NCI-H146 treated with DMSO at 0.1 percent for 48 hours (cell line): Measurements from ENCODE around the gene FHIT.

Experiments
- DNase-seq: peaks from one replicate; lab custom pipeline; 2025; ENCODE audit not compliant: unreplicated experiment; lab: John Stamatoyannopoulos, UW

FHIT gene

DNA sequence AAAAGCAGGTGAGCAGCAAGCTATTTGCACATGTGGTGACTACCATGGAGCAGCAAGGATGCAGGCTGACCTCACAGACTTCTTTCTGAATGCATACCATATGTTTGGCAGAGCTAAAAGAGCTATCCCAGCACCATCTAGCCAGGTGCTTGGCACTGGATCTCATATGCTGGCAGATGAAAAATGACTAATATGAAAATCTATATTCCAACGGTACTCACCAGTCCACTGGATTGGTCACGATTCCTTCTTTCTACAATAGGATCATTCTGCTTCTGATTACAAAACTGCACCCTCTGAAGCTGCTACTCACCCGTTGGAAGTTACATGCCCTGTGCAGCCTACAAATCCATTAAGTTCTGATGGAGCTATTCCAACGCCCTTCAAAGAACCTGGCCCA, 1487.1 kb downstream of the FHIT start:
- DNase-seq, result no peak

DNA sequence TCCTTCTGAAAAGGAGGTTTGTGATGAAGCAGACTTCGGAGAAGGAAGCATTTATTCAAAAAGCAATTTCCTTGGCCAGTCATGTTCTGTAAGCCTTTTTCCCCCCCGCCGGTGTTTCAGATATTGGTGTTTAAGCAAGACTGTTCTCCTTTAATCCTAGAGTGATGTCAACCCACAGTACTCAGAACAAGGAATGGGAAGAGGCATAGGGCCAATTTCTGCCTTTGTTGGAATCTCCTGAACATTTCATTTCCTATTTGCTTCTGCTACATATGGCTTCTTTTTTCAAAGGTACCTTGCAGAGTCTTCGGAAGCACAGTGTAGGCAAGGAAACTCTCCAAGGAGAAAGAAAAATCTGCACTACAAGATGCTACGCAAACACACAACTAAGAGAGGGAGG, 1488.3 kb downstream of the FHIT start:
- no peak for DNase-seq

DNA sequence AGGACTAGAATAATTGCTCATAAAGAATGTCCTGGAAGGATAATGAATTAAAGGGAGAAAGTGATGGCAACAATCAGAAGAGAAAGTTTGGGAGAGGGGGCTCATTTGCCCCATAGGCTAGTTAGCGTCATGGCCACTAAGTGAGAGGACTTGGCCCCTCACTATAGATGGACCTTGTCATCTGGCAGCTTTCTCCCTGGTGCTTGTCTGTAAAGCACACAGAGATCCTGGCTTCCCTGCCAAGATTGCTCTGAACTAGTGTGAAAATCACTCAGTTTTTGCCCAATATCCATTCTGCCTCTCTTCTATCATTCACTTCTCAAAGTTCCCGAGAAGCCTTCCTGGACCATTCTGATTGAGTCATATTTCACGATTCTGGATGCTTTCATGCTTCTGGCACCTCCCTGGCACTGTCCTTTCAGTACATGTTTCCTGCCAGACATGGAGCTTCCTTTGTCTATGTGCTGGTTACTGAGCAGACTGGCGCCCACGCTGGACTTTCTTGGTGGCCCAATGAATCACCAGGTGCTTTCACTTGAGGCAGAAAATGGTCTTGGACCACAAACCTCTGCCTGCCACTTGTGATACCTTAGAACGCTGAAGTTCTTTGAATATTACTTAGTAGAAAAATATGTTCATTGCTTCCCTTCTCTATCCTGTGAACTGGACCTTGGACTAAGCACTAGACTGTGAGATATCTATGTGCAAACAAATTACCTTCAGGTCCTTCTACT, 1491.8 kb downstream of the FHIT start:
- no peak for DNase-seq

DNA sequence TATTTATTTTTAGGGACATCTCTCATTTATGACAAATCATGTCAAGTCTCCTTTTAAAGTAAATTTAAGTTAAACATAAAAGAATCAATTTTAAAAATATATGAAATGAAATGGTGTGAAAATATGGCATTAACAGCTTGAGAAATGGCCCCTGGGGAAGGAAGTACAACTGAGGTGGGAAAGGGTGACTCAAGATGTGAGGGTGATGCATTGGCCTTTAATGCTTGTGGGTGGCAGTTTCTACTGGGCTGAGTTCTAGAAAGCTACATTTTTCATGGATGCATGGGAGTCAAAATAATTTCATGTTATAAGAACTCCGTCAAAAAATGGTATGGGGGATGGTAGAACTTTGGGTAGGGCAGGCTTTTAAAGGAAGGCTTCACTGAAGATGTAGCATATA, 1492.6 kb downstream of the FHIT start:
- no peak for DNase-seq

DNA sequence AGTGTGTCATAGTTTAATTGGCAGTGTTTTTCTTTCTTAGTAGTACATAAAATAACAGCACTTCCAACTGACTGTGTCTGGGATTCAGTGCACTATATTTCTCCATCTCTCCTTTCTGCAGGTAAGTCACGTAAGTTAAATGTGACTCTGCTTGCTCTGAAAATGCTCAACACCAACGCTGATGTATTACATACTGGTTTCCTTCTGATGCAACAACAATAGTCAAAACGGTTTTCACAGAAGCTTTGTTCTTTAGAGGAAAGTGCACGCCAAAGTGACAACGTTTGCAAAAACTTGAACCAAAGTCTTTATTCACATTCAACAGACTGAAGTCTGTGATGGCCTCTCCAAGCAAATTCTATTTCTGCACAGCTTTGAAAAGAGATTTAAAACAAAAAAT, 1494.3 kb downstream of the FHIT start:
- no peak for DNase-seq

DNA sequence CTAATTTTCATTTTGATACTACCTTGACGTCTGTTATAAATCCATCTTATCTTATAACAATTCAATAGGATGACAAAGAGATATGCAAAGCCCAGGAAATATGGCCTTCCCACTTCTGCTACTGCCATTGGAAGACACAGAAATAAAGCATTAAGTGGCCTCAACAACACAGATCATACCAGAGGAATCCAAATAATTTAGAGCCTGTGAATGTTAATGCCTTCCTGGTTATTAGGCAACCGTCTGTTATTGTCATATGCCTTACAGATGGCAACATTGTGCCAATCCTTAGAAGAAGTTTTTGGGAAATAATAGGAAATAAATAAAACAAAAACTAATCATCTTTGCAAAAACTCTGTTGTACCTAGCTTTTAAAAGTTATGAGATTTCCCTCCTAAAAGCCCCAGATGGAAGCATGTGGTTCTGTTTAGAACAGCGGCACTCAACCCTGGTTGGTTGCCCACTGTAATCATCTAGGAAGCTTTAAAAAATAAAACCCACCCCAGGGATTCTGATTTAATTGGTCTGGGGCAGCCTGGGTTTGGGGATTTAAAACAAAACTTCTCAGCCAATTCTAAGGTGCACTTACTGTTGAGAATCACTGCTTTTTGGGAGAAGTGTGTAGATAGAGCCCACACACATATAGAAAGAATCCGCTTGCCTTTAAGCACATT, 1496.7 kb downstream of the FHIT start:
- no peak for DNase-seq

DNA sequence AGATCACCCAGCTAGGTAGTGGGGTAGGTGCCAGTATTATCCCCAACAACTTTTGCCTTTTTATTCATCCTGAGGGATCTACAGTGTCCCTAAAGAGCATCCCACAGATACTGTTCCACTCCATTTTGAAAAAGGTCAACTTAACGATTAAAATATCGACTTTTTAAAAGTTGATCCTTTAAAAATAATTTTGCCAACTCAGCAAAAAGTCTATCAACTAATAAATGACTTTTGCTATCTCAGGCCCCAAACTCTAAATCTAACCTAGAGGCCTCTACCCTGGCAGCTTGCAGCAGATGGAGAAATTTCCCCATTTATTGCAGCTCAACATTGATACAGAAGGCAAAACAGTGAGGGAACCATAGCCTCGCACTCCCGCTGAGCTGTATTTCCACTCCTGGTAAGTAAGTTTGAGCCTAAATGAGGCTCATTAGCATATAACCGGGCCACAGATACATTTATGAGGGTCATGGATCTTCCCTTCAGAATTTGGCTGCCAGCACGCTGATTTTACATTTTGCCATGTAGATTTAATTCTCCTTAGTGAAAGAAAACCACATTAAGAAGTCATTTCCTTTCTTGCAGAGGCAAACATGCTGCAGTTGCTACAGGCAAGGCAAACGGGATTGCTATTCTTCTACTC, 1497.3 kb downstream of the FHIT start:
- no peak for DNase-seq

DNA sequence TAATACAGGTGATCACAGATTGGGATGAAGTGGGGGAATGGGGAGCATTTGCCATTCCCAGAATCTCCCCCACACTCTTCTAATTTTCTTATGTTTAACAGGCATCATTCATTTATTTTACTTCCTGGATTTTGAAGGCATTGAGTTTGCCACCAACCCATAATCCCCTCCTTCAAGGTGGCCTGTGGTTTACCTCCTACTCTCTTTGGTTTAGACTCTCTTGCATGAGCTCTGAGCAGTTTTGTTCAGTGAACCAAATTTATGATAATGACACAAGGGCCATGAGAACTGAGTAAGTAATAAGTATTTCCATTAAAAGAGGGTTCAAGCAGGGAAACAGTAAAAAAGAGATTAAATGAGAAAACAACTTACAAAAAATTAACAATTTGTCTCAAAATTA, 1498.3 kb downstream of the FHIT start:
- DNase-seq, result no peak

DNA sequence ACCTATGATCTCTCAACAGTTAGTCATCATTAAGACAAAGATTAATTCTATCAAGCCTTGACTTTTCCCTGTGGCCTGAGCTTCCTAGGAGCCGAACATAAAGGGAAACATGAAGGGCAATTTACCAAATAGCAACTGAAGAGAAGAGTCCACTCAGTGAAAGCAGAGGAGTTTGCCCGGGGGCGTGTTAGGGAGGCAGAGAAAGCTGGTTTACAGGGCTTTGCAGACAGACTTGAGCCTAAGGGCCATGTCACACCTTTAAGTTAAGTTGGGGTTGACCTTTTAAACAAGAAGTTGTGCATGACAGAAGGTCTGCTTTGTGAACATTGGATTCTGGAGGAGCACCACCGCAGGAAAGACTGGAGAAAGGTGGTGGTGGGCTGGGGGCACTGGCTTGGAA, 1499.6 kb downstream of the FHIT start:
- no peak for DNase-seq

DNA sequence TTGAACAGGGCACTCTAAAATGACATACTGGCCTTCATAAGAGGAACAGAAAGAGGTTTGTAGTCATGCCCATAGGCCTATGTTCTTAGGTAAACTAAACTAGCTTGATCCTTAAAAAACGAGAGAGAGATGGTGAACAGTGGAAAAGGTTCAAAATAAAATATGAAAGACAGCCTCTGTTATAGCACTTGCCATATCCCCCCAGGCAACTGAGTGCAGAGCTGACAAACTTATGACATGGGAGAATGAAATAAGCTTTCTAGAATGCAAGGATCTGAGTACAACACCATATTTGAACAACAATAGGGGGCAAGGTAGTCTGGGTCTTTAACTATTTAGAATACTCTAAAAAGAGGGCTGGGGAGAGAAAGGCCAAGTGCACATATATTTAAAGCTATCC, 1500.9 kb downstream of the FHIT start:
- DNase-seq, result no peak

DNA sequence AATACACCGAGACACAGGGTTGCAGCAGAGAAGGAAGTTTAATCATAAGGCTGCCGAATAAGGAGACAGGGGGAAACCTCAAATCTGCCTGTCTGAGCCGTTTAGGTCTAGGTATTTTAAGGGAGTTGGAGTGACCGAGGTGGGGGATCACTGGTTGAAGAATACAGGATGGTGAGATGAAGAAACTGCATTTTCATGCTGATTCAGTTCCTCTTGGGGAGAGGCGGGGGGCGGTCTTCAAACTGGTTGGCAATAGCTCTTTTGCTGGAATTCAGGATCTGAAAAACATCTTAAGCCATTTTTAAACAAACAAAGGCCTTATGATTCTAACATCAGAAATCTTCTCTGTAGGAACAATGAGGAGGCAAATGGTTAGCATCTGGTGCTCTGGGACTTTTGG, 1502.0 kb downstream of the FHIT start:
- DNase-seq, result no peak

DNA sequence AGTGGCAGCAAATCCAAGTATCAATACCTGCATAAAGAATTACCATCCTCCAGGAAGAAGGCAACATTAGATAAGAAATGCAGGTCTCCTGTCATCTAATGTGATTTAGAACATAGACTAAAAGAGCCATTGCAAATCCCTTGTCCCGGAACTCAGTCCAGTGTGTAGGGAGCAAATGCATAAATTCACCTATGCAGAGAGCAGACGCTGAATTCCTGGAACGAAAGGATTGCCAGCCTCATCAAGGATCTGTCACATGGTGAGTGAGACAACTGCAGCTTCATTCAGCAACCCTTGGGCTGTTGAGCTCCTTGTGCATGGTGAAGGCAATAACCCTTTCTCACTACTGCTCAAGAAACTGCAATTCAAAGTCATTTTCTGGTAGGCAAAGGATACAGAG, 1504.7 kb downstream of the FHIT start:
- no peak for DNase-seq

DNA sequence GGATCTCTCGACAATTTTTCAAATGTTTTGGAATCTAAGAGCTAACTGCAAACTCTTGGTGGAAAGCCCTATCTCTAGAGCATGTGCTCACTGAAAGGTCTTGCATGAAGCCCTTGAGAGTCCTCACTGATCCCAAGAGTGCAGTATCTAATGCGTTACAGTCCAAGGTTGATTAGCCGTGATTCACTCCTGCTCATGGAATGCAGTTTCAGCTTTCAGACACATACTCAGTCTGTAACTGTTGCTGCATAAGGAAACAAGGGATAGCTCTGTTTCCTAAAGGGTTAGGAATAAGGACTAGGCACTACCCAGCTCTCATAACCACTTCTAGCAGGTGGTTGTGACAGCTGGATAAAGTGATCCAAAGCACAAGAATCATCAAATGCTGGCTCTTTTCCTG, 1514.0 kb downstream of the FHIT start:
- no peak for DNase-seq

DNA sequence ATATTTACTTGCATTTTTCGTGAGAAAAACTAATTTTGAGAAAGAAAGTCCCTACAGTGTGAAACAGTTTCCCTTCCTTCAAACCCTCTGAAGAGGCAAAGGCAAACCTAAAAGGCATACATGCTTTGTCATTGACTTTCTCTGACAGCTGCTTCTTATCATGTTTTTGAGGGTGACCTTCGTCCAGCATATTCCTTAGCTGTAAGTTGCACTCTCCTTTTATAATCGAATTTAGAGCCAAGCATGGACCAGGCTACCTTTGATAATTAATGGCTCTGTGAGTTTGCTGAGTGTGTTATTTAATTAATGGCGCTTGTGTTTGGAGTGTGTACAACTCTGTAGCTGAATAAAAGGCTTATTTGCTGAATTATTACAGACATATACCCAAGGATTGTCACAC, 1517.2 kb downstream of the FHIT start:
- no peak for DNase-seq

DNA sequence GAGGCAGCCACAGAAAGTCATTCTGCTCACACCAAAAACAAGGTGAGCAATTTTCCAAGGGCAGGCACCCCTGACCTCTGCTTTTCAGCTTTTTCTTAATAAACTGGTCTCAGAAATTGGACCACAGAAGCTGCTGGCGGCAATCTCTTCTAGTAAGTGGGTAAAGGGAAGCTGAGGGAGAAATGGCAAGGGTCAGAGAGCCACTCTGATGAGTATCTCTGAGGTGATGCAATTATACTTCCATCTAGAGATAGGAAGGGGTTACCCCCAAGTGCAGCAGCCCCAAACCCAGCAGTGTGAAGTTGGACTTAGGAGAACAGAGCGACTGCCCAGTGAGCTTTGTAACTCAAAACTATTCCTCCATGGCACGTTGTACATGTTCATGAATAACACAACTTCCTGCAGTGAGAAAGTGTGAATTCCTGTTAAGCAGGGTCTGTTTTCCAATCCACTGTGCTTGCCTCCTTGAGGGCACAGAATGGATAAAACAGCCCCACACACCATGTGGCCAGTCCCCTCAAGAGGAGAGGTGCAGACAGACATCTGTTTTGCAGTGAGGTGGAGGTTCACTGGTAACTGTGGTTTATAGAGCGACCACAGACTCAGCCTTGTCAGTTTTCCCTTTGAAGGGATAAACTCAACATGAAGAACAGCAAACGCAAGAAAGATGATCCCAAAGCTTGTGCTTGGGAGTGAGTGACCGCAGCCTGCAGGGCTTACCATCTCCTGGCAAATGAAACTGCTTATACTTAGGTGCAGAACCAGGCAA, 1518.0 kb downstream of the FHIT start:
- DNase-seq, result no peak

DNA sequence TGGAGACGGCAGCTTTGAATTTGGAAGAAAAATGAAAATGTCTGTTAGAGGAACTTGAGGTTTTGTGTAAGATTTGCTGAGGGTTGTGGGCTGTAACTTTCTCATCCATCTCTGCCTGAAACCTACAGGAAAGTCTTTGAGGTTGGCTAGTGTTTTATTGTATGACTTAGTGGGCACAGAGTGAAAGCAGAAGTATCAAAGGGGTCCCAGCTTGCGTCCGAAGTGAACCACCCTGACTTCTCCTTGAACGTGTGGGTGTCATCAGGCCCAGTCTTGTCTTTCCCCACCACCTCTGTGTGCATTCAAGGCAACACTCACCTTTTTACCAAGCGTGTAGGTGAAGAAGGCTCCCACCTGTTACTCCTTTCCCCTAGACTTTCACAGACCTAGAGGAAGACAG, 1519.3 kb downstream of the FHIT start:
- no peak for DNase-seq

DNA sequence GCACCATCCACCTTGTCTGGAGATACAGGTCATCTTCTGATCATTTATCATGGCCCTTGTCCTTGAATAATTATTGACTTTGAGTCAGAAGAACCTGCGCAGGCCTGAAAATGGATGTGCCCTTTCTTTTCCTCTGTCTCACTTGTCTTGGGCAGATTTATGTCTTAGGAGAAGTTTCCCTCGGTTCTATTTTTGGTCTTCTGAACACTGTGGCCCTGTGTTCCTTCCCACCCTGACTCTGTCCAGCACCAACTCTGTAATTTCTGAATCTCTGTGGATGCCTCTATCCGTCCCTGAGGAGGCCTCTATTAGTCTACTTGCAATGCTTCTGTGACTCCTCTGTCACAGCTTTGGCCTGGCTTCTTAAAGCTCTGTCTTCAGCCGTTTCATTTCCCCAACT, 1520.7 kb downstream of the FHIT start:
- DNase-seq, result no peak

DNA sequence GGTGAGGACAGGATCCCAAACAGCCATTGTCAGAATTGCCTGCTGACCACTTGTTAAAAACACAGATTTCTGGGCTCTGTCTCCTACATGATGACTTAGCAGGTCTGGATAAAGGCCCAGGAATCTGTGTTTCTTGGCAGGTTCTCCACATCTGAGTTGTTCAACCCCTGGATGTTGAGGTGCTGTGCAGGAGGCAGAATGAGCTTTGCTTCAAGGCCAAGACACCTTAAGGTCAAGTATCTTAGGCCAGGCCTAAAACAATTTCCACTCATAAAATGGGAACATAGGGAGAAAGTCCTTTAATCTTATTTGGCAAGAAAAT, 1522.7 kb downstream of the FHIT start:
- no peak for DNase-seq

DNA sequence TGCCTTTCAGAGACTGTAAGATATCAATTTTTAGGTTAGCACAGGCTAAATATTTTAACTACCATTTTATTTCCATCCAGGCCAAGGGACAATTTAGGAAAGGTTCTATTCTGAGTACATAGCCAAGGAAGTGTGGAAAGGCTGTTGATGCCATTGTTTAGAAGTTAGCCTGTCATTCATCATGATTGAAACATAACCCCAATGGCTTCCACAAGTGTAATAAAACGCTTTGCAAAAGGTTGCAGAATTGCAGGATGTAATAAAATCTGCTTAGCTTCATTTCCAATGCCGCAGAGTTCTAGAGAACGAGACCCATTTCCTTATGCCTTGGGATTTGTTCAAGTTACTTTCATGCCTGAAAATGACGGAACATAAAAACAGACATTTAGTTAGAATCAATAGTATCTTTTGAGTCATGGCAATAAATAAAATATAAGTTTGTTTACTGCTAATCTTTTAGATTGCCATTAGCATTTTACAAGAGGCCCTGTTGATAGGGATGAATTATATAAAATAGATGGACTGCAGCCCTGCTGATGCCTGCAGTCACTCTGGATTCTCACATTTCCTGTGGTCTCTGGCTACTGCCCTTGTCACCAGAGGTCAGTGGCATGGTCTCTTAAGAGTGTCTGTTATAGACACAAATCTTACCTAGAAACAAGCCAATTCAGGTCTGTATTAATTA, 1523.2 kb downstream of the FHIT start:
- DNase-seq, result no peak

DNA sequence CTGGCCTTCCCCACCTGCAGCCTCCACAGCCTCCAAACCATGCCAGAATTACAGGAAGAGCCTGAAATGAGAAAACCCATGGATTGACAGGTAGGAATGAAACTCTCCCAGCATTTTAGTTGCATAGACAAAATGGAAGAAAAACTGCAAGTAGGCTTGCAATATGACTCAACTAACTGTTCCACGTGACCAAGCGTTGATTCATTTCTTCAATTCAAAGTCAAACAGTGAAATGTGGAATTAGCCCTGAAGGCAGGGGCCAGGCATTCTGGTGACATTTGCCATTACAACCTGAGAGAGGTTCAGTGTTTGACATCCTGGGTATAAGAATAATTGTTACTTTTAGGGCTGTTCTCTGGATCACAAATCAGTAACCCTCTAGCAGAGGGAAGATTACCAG, 1525.0 kb downstream of the FHIT start:
- DNase-seq, result no peak

DNA sequence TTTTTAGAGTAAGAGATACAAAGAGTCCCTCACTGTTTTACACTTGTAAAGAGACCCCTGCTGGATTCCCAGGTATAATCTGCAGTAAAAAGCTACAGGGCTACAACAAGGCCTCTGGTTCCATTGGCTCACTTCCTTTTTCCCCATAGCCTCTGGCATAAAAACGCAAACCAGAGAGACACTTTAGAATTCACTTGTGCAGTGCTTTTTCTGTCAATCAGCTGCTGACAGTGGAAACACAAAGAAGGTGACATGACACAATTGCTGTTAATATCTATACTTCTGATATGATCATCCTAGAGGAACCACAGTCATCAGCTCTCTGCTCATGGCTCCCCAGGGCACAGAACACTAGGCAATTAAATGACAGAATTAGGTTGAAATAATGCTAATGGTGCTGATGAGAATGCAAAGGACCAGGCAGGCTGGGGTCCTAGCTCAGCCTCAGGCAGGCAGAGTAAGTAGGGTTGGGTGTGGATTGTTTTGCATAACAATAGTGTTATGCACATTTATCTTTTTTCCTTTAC, 1533.5 kb downstream of the FHIT start:
- DNase-seq, result no peak
